CD4-positive, alpha-beta T cell treated with Interleukin-4 for 4 hours (primary cell): ENCODE measurements around the gene BMS1.
"Not testable (repeated sequence)": the region's sequence is repeated elsewhere in the genome, so short reads cannot be mapped to it uniquely, and the experiment has no call there.

Experiments used
- DNase-seq: peaks from one replicate; pipeline ENCODE4 v3.0.0-alpha.2; 2020

BMS1 gene, protein sequence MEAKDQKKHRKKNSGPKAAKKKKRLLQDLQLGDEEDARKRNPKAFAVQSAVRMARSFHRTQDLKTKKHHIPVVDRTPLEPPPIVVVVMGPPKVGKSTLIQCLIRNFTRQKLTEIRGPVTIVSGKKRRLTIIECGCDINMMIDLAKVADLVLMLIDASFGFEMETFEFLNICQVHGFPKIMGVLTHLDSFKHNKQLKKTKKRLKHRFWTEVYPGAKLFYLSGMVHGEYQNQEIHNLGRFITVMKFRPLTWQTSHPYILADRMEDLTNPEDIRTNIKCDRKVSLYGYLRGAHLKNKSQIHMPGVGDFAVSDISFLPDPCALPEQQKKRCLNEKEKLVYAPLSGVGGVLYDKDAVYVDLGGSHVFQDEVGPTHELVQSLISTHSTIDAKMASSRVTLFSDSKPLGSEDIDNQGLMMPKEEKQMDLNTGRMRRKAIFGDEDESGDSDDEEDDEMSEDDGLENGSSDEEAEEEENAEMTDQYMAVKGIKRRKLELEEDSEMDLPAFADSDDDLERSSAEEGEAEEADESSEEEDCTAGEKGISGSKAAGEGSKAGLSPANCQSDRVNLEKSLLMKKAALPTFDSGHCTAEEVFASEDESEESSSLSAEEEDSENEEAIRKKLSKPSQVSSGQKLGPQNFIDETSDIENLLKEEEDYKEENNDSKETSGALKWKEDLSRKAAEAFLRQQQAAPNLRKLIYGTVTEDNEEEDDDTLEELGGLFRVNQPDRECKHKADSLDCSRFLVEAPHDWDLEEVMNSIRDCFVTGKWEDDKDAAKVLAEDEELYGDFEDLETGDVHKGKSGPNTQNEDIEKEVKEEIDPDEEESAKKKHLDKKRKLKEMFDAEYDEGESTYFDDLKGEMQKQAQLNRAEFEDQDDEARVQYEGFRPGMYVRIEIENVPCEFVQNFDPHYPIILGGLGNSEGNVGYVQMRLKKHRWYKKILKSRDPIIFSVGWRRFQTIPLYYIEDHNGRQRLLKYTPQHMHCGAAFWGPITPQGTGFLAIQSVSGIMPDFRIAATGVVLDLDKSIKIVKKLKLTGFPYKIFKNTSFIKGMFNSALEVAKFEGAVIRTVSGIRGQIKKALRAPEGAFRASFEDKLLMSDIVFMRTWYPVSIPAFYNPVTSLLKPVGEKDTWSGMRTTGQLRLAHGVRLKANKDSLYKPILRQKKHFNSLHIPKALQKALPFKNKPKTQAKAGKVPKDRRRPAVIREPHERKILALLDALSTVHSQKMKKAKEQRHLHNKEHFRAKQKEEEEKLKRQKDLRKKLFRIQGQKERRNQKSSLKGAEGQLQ

DNA sequence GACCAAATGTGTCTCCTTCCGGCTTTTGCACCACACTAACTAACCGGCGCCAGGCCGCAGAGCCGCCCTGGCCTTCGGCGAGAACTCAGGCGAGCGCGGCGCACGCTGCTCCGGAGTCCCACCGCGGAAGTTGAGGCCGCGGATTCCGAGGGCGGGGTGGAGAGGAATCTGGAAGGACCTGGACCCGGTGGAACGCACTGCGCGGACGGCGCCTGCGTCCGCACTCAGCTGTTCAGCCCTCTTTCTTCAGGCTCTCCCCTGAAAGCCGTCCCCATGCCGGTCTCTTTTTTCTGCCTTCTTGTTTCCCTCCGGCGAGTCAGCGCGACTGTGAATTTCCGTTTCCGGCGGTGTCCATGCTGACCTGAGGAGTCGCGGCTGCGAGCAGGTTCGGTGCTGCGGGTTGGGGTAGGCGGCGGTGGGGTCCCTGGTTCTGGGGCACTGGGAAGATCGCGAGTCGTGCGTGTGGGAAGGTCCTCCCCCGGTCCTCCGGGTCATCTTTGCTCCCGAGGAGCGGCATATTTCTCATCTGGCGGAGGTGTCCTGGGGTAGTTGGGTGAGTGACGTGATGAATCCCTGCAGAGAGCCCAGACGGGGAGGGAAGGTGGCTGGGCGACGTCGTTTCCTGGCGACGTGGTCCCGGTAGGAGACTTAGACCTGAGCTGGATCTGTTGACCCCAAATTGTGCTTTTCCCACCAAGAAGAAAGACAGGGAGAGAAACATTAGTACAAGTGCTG is at the start of gene BMS1:
BMS1 (plus strand) TSS at position 350 of the 735 bp plus-strand sequence. CDS start 1,600 bp downstream, outside the sequence.
- DNase-seq = peak; percentile 90

DNA sequence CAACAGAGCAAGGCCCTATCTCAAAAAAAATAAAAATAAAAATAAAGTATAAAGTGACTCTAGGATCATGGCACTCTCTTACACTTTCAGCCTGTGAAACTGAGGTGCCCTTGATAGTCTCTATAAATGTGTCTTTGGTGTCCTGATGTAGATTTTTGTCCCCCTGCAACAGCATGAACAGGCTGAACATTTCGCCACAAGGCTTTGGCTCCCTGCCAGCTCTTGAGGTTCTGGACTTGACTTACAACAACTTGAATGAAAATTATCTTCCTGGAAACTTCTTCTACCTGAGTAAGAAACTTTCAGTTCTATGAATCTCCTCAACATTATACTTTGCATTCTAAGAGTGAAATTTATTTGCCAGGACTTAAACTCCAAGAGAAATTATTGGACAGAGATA is 48.1 kb upstream of the BMS1 start:
- DNase-seq = no peak

DNA sequence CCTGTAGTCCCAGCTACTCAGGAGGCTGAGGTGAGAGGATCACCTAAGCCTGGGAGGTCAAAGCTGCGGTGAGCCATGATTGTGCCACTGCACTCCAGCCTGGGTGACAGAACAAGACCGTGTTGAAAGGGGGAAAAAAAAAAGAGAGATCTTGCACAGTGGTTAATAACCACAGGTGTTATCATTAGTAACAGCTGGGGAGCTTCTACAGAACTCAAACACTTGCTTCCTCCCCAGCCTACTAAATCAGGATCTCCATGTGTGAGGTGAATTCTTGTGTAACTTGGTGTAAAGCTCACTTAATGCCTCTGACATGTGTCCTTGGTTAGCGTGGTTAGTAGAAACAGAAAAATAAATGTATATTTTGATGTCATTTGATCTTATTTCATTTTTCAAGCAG is 43.9 kb upstream of the BMS1 start:
- no peak for DNase-seq

DNA sequence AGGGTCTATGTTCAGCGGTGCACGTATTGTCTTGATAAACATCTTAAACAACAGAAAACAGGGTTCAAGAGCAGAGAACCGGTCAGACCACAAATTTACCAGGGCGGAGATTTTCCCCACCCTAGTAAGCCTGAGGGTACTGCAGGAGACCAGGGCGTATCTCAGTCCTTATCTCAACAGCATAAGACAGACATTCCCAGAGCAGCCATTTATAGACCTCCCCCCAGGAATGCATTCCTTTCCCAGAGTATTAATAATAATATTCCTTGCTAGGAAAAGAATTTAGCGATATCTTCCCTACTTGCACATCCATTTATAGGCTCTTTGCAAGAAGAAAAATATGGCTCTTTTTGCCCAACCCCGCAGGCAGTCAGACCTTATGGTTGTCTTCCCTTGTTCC is 41.1 kb upstream of the BMS1 start:
- DNase-seq = not testable (repeated sequence)

DNA sequence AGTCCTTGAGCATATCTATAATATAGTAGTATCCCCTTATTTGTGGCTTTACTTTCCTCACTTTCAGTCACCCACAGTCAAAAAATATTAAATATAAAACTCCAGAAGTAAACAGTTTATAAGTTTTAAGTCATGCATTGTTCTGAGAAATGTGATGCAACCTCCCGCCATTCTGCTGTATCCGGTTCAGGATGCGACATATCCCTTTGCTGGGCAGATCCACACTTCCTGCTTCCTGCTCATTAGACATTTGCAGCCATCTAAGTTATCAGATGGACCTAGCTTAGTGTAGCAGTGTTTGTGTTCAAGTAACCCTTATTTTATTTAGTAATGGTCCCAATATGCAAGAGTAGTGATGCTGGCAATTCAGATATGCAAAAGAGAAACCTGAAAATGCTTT is 38.9 kb upstream of the BMS1 start:
- no peak for DNase-seq

DNA sequence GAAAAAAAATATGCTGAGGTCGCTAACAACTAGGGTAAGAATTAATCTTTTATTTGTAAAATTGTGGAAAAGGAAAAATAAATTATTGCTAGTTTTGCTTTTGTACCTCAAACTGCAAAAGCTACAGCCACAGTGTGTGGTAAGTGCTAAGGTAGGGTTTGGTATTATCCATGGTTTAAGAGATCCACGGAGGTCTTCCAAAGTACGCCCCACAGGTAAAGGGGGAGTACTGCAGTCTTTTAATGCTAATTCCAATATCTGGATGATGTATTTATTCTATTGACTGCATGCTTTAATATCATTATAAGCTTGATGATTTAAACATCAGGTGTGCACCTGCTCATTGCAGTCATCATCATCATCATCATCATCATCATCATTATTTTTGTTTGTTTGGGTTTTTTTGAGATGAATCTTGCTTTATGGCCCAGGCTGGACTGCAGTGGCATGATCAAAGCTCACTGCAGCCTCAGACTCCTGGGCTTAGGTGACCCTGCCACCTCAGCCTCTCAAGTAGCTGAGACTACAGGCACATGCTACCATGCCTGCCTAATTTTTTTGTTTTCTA is 38.4 kb upstream of the BMS1 start:
- no peak for DNase-seq

DNA sequence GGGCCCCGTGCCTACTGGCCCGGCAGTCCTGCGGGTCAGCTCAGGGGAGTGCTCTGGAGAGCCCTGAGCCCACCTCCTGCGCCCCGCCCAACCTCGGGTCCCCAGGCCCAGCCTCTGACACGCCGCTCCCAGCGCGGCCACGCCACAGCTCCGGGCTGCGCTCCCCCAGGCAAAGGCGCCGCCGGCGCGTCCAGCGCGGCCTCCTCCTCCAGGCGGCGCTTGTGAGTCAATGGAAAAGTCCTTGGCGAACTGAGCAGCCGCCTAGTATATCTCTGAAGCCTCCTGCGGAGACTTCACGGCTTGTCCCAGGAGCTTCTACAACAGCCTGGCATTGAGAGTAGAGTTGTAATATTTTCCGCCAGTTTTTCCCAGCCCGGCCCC is 29.5 kb upstream of the BMS1 start:
- peak; percentile 46 for DNase-seq

DNA sequence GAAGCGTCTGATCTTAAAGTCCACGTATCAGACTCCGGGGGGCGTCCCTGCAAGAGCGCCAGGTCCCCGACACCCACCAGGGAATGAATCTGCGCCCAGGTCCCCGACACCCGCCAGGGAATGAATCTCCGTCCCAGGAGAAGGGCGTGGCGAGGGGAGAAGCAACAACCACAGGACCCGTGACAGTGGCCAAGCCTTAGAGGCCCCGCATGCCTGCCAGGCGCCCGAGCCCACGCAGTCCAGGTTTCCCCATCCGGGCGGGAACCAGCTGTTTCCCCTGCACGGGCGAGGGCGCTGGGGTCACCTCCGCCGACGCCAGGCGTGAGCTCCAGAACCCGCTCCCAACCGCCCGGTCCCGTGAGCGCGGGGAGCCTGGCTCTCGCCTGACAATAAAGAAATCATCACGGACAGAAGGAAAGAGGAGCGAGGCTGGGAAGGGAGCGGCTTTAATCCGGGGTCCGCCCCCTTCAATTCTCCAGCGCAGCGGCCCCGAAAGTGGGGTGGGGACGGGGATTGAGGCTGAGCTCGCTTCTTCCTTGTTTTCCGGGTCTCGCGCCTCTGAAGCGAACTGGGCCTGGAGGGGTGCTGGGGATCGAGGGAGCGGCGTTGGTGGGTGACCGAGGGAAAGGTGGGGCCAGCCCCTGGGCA is 29.0 kb upstream of the BMS1 start:
- DNase-seq = no peak

DNA sequence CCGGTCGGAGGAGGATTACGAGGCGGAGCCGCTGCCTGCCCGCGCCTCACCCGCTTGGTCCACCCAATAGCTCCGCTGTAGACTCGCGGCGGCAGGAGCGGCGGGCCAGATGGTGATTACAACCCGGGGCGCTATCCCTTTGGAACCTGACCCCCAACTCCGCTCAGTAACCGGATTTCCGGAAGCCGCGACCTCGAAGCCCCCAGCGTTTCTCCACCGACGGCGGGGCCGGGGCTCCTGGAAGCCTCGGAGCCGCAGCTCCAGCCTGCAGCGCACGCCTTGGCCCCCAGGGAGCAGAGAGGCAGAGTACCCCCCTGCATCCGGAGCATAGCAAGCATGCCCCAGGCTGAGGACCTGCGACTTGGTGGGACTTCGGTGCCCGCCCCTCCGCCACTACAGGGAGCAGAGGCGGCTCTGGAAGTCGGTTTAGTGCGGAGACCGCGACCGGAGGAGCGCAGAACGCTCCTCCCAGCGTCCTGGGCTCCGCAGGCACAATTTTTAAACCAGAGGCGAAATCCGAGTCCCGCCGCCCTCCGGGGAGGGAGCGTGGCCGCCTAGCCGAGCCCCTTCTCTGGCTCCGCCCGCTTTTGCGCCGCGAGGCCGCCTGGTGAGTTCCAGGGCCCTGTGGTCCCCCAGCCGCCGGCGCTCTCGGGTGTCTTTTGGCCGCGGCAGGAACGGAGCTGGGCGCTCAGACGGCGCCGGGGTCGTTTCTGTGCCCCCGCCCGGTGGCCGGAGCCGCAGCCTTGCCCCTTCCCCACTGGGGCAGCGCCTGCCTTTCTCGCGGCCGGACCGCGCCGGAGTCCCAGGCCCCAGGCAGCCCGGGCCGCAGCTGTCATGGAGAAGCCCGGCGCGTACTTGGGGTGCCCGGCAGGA is 28.2 kb upstream of the BMS1 start:
- no peak for DNase-seq

DNA sequence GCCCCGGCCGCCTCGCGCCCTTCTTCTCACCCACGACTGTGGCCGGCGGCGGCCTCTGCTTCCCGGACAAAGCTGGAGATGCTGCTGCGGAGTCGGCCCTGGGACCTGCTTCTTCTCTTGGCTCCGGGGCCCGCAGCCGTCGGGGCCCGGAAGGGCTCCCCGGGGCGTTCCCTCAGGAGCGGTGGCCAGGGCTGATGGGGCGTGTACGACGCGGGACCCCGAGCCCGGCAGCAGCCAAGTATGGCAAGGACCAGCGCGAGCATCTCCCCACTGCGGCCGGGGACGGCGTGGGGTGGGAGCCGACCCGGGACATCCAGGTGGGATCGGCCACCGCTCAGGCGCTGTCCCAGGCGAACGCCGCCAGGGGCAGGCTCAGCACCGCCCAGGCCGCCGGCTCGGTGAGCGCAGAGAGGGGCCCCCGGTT is 27.6 kb upstream of the BMS1 start:
- no peak for DNase-seq

DNA sequence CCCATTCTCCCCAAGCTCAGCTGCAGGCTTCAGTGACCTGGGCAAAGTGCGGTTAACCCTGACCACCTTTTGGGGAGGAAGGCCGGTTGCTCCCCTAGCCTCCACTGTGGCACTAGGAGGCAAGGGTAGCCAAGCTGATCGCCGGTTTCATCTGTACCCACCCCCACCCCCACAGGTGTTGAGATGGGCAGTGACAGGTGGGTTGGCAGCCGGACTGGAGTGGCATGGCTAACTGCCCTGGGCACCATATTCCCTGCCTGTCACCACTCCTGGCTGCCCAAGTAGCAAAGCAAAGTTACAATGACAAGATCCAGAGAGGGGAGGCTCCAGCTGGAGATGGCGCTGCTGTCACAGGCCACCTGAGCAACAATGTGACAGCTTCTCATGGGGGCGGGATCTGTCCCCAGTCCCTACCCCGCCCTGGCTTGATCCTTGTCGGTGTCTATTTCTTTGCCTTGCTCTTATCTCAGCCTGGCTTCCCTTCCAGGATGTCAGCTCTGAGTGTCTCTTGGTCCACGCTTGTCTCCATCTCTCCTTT is 27.0 kb upstream of the BMS1 start:
- DNase-seq = no peak

DNA sequence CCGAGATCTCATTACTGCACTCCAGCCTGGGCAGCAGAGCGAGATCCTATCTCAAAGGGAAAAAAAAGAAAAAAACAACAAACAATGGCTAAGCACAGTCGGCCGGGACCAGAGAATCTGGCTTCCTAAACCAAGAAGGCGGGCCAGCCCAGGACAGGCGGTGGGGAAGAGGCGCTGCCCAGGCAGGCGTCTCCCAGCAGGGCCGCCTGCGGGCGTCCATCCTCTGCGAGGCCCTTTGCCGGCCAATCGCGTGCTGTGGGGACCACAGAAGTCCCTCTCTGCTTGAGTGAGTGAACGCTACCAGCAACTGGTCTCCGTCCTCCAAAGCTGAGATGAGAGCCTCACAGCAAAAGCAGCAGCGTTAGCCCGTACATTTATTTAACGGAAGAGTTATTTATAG is 14.7 kb upstream of the BMS1 start:
- no peak for DNase-seq

DNA sequence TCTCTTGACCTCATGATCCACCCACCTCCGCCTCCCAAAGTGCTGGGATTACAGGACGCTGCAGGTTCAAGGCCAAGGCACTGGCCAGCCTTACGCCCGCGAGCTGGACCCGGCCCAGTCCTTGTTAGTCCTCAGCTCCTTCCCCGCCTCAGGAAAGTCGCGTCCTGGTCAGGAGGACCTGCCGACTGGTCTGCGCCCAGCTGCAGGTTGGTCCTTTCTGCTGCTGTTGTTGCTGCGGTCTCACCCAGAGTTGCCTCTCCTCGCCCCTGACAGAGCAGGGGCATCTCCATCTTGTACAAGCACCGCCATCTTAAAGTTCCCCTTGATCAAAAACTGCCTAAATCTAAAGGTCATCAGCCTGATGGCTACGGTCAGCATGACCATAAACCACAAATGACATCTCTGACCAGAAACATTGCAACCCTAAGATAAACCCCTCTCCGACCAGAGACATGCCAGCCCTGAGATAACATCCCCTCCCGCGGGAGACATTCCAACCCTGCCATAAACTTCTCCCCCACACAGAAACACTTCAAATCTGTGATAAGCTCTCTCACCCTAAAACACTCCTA is 13.9 kb upstream of the BMS1 start:
- no peak for DNase-seq

DNA sequence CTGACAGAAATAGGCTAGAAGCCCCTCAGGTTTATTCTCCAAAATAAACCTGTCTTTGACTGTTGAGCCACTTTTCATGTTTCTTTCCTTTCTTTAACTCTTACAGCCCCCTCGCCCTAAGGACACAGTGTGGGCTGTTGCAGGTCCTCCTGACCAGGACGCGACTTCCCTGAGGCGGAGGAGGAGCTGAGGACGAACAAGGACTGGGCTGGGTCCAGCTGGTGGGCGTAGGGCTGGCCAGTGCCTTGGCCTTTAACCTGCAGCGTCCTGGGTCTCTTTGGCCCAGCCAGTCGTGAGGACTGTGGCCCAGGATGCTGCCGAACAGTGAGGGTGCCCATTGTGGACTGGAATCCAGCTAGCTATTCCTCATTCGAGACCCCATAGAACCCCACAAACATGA is 13.4 kb upstream of the BMS1 start:
- no peak for DNase-seq

DNA sequence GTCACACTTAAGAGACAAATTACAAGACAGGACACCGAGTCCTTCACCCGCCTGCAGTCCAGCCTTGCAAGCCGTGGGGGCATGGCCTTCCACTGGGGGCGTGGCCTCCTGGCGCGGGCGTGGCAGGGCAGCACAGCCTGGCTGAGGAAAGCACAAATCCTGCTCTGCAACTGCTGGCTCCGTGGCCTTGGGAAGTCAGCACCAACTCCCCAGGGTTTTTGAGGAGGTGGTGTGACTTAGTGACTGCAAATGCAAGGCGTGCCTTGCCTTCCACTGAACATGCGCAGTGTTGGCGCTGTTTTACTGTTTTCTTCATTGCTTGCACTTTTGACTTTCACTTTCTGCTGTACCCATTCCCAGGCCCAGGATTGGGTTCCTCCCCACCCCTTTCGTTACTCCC is 12.9 kb upstream of the BMS1 start:
- DNase-seq = no peak

DNA sequence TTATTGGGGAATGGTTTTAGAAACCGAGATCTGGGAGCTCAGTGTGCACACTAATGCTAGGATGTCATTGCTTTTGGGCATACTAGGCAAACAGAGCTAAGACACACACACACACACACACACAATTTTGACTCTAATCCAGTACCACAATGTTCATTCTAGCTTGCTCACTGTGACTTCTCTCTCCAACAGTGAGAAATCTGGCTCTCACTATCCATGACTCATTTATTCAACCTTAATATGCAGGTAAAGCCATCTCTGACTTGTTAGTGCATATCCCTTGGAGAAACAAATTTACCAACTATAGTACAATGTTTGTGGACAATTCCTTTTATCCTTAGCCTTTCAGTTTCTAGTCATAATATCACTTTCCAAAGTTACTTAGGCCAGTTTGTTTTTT is 5.9 kb upstream of the BMS1 start:
- DNase-seq = no peak

DNA sequence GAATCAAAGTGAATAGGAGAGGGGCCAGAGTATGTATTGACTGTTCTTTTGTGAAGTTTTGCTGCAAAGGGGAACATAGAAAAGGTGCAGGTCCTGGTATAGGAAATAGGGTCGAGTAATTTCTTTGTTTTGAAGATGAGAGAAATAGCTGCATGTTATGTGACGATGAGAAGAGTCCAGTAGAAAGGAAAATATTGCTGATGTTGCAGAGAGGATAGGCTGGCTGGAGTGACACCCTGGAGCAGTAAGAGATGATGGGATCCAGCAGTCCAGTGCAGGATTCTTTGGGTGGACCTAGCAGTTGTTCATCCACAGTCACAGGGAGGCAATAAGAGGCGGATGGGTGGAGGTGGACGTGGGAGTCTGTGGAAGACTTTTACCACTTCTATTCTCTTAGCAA is 2.1 kb upstream of the BMS1 start:
- no peak for DNase-seq

DNA sequence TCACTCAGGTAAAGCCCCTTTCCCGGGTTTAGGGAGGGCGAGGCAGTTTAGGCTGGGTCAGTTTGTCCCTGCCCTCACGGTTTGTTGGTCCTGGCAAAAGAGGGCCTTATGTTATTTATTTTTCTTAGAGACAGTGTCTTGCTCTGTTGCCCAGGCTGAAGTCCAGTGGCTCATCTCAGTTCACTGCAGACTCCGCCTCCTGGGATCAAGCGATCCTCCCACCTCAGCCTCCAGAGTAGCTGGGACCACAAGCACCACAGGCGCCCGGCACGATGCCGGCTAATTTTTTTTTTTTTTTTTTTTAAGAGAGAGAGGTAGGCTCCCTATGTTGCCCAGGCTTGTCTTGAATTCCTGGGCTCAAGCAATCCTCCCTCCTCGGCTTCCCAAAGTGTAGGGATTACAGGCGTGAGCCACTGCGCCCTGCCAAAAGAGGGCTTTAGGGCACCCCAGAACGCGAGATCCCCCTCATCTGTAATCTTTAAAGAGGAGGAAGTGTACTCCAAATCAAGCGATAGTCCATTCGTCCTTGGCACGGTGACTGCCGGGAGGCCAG is 626 bp upstream of the BMS1 start:
- DNase-seq = no peak

DNA sequence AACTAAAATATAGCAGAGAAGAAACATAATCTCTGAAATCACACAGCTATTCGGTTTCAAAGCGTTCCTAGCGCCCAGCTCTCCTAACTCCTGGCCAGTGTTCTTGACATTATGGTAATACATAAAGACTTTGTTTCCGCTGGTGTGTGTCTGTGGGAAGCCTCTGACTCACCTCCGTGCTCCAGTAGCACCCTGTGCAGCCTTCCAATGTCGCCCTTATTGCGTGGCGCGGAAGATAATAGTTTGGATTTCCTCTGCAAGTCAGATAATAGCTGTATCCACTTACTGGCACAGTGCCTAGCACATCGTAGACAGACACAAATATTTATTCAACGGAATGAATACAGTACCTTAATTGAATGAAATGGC is 570 bp downstream of the BMS1 start:
- DNase-seq = peak; percentile 26

DNA sequence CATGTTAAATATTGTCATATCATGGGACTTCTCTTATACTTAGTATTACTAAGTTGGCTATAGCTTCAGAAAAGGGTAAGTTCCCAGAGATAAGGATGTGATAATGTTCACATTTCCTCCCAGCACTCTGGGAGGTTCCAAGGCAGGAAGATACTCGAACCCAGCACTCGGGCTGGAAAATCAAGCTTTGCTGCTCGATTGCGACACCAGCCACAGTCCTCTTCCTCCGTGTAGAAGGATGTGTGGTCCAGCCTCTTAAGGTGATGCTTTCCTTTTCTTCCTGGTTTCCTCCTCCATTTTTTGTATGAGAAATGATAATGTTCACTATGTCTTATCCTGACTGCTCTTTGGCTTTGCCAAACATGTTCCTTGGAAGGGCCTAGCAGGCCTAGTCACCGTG is 3.2 kb downstream of the BMS1 start:
- no peak for DNase-seq
